Ovary (tissue), 3 donors: ENCODE measurements around the gene STK11IP.

Experiments used
- CTCF ChIP-seq, 3 donors: fragments of 450-650 bp in 2 of 3; fragments of 200-600 bp in 1 of 3; IDR thresholded peaks; one replicate each; pipeline versions ENCODE4 v1.5.1 to v1.8.0; 2016 to 2022; ENCODE audit warnings: antibody characterized with exemption in 3 of 3, mild to moderate bottlenecking in 1 of 3
- EP300 ChIP-seq: sonication (generic); formaldehyde crosslinking; IDR thresholded peaks from one replicate; pipeline ENCODE4 v1.6.1; 2017; ENCODE audit warnings: antibody characterized with exemption
- donor health status: DM: no; HTN: no; CAD: no.

GRCh38 chr2:219638948-219639755 is 41.5 kb downstream of the STK11IP start:
- TF ChIP-seq CTCF (IDR thresholded peaks at IDR 0.05) = no peak
- TF ChIP-seq EP300 = no peak
